CD14-positive monocyte (primary cell): ENCODE results near the gene HLTF. TPM values are rescaled to one million over a fixed set of nuclear protein-coding genes. Genes with fewer than 3 reads are reported as not detected.
A peak's percentile ranks its signal among the peaks of the same experiment; 100 is the strongest.

Experiments used
- DNase-seq, 3 donors: peaks; one replicate each; pipeline ENCODE4 v3.0.0-alpha.2; 2011 to 2022
- H2AFZ ChIP-seq: 2 replicates; pipeline ENCODE4 v1.6.0; 2012; ENCODE audit warnings: mild to moderate bottlenecking, low read depth, low read length, inconsistent platforms; ENCODE audit not compliant: insufficient read depth, poor library complexity, severe bottlenecking
- H3K27ac ChIP-seq, 2 donors: 1 replicate in 1 of 2; 2 replicates in 1 of 2; pipeline ENCODE4 v1.5.1; 2012 to 2013; ENCODE audit warnings: low read length in 2 of 2, control low read depth in 1 of 2, inconsistent platforms in 1 of 2, low read depth in 1 of 2, mild to moderate bottlenecking in 1 of 2
- H3K27me3 ChIP-seq, 2 donors: one replicate each; pipeline versions ENCODE4 v1.6.0 to v1.6.1; 2011 to 2013; ENCODE audit warnings: low read length in 2 of 2; ENCODE audit not compliant: control insufficient read depth in 2 of 2, insufficient read depth in 2 of 2
- H3K36me3 ChIP-seq, 2 donors: replicated peaks in 1 of 2; 1 replicate in 1 of 2; 2 replicates in 1 of 2; pipeline versions ENCODE4 v1.5.1 to v1.6.1; 2012 to 2013; ENCODE audit warnings: low read length in 2 of 2, control low read depth in 1 of 2, inconsistent platforms in 1 of 2, mild to moderate bottlenecking in 1 of 2; ENCODE audit not compliant: insufficient read depth in 2 of 2, control insufficient read depth in 1 of 2
- H3K4me1 ChIP-seq, 2 donors: 1 replicate in 1 of 2; 2 replicates in 1 of 2; pipeline versions ENCODE4 v1.5.1 to v1.6.1; 2012 to 2013; ENCODE audit warnings: low read length in 2 of 2, control low read depth in 1 of 2, inconsistent platforms in 1 of 2, mild to moderate bottlenecking in 1 of 2, moderate library complexity in 1 of 2; ENCODE audit not compliant: insufficient read depth in 2 of 2, control insufficient read depth in 1 of 2
- H3K4me2 ChIP-seq: replicated peaks from 2 replicates; pipeline ENCODE3; 2012; ENCODE audit warnings: low read length, moderate library complexity, mild to moderate bottlenecking; ENCODE audit not compliant: poor library complexity, severe bottlenecking; ENCODE audit errors: extremely low read depth
- H3K4me3 ChIP-seq, 3 experiments: fragments of 200-600 bp in 1 of 3; sonication (generic) in 1 of 3; replicated peaks in 1 of 3; 1 replicate in 2 of 3; 2 replicates in 1 of 3; pipeline ENCODE4 v1.5.1; 2011 to 2013; ENCODE audit warnings: low read length in 3 of 3, mild to moderate bottlenecking in 3 of 3, control low read depth in 2 of 3, low read depth in 2 of 3, inconsistent platforms in 1 of 3, moderate library complexity in 1 of 3
- H3K79me2 ChIP-seq: 2 replicates; pipeline ENCODE4 v1.6.0; 2012; ENCODE audit warnings: mild to moderate bottlenecking, control low read depth, inconsistent platforms, low read length, moderate library complexity; ENCODE audit not compliant: insufficient read depth
- H3K9ac ChIP-seq: 2 replicates; pipeline ENCODE4 v1.6.0; 2017; ENCODE audit warnings: low read length, mild to moderate bottlenecking; ENCODE audit not compliant: insufficient read depth, poor library complexity, severe bottlenecking
- H3K9me3 ChIP-seq, 2 donors: replicated peaks in 1 of 2; 1 replicate in 1 of 2; 2 replicates in 1 of 2; pipeline versions ENCODE4 v1.5.1 to v1.6.1; 2012 to 2013; ENCODE audit warnings: low read length in 2 of 2, control low read depth in 1 of 2; ENCODE audit not compliant: control insufficient read depth in 1 of 2, insufficient read depth in 1 of 2
- H4K20me1 ChIP-seq: 2 replicates; pipeline ENCODE4 v1.6.0; 2012; ENCODE audit warnings: mild to moderate bottlenecking, low read length, control low read depth, moderate library complexity; ENCODE audit not compliant: insufficient read depth
- H3K27ac Mint-ChIP-seq, 7 donors: one replicate each; pipeline ENCODE4 v1.8.0; 2020; ENCODE audit warnings: mild to moderate bottlenecking in 7 of 7, mixed read lengths in 7 of 7, moderate library complexity in 6 of 7, inconsistent platforms in 2 of 7
- H3K27me3 Mint-ChIP-seq, 3 donors: one replicate each; pipeline ENCODE4 v1.8.0; 2021 to 2022; ENCODE audit warnings: low read depth in 3 of 3, mild to moderate bottlenecking in 3 of 3, mixed read lengths in 3 of 3, moderate library complexity in 3 of 3, inconsistent platforms in 1 of 3
- H3K36me3 Mint-ChIP-seq, 2 donors: one replicate each; pipeline ENCODE4 v1.8.0; 2020; ENCODE audit warnings: mixed read lengths in 2 of 2, inconsistent platforms in 1 of 2, mild to moderate bottlenecking in 1 of 2
- H3K4me1 Mint-ChIP-seq: one replicate; pipeline ENCODE4 v1.8.0; 2020; ENCODE audit warnings: mild to moderate bottlenecking, mixed read lengths
- H3K4me3 Mint-ChIP-seq, 2 donors: one replicate each; pipeline ENCODE4 v1.8.0; 2020; ENCODE audit warnings: mild to moderate bottlenecking in 2 of 2, mixed read lengths in 2 of 2, moderate library complexity in 1 of 2
- H3K9me3 Mint-ChIP-seq, 7 donors: one replicate each; pipeline ENCODE4 v1.8.0; 2020 to 2022; ENCODE audit warnings: mixed read lengths in 7 of 7, mild to moderate bottlenecking in 6 of 7, moderate library complexity in 6 of 7, inconsistent platforms in 2 of 7
- WGBS: methylation state at CpG from one replicate; pipeline ENCODE4 v1.1.5; 2013; ENCODE audit warnings: missing lambda C conversion rate; ENCODE audit not compliant: insufficient coverage; 5-methylcytosine and 5-hydroxymethylcytosine counted together
- intact Hi-C, 2 donors: fragments of 100-400 bp; cut with micrococcal nuclease; formaldehyde crosslinking; loops; one replicate each; pipeline versions ENCODE4 v1.15.0 to v1.15.1; 2023
- polyA plus RNA-seq, 3 donors: library from polyadenylated mRNA; depleted of rRNA in 1 of 3; unstranded in 2 of 3; stranded (reverse) in 1 of 3; fragments of 300-500 nt in 2 of 3; fragments of >200 nt in 1 of 3; fragmentation: Illumina TruSeq in 2 of 3; gene quantifications; 1 replicate in 2 of 3; 2 replicates in 1 of 3; pipeline ENCODE4 v1.2.3, GENCODE V29; 2012 to 2021
- TF ChIP-seq, protein P1 (sequence below): fragments of 200-600 bp; IDR thresholded peaks from one replicate; pipeline ENCODE4 v1.8.0; 2022; ENCODE audit warnings: antibody characterized with exemption, mild to moderate bottlenecking

The HLTF gene
- polyA plus RNA-seq, 3 donors = 2.0 to 4.6 (median 2.7) TPM

DNA sequence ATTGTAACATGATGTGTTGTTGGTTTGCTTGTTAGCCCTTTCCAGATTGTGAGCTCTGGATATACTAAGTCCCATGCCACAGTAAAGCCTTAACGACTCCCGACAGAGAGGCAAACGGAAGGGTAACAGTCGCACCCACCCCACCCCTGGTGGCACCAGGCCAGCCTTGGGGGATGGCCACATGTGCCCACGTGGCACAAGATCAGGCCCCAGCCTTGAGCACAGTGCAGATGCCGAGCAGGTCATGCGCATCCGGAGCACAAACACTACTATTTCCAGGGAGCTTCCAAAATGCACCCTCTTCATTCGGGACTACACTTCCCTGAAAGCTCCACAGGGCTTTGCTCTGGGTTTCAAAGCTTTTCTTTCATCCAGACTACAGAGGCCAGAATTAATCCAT lies 32.4 kb upstream of the HLTF start:
- no peak overlapping the region for H3K27ac ChIP-seq
- no peak overlapping the region for H3K4me3 ChIP-seq
- WGBS = 92% methylated on average over 9 of the region's 9 CpGs
- no peaks in the 10 kb centered on the region for H3K4me1 ChIP-seq
- H3K27me3 ChIP-seq = no peaks in the 10 kb centered on the region
- Mint-ChIP-seq H3K36me3 (no peaks in the 10 kb centered on the region), H3K9me3 (peaks cover 0 to 2% (median 0%) of the 10 kb centered on the region in 7 donors), H3K4me3 (no peak overlapping the region), H3K27ac (peak overlapping the region in 1 of 7 donors; percentile 47), H3K4me1 (peaks cover 9% of the 10 kb centered on the region), H3K27me3 (no peaks in the 10 kb centered on the region)
- H3K4me2 ChIP-seq = no peak overlapping the region
- TF ChIP-seq, protein P1, sequence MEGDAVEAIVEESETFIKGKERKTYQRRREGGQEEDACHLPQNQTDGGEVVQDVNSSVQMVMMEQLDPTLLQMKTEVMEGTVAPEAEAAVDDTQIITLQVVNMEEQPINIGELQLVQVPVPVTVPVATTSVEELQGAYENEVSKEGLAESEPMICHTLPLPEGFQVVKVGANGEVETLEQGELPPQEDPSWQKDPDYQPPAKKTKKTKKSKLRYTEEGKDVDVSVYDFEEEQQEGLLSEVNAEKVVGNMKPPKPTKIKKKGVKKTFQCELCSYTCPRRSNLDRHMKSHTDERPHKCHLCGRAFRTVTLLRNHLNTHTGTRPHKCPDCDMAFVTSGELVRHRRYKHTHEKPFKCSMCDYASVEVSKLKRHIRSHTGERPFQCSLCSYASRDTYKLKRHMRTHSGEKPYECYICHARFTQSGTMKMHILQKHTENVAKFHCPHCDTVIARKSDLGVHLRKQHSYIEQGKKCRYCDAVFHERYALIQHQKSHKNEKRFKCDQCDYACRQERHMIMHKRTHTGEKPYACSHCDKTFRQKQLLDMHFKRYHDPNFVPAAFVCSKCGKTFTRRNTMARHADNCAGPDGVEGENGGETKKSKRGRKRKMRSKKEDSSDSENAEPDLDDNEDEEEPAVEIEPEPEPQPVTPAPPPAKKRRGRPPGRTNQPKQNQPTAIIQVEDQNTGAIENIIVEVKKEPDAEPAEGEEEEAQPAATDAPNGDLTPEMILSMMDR = no peak
- DNase-seq = no peak
- no peaks in the 10 kb centered on the region for H3K9me3 ChIP-seq
- H3K9ac ChIP-seq = no peak overlapping the region
- H3K36me3 ChIP-seq = no peaks in the 10 kb centered on the region
- intact Hi-C loops = no loop called here
- H4K20me1 ChIP-seq = no peaks in the 10 kb centered on the region
- no peak overlapping the region for H2AFZ ChIP-seq
- H3K79me2 ChIP-seq = no peaks in the 10 kb centered on the region

DNA sequence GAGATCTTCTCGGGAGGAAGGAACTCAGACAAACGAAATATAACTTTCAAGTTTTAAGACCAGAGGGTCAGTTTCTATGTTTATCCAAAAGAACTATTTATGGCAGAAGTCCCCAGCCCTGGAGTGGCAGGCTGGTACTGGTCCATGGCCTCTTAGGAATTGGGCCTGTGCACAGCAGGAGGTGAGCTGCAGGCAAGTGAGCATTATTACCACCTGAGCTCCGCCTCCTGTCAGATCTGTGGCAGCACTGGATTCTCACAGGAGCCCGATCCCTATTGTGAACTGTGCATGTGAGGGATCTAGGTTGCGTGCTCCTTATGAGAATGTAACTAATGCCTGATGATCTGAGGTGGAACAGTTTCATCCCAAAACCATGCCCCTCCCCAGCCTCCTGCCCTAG lies 28.8 kb upstream of the HLTF start:
- WGBS = 33% methylated on average over 1 of the region's 5 CpGs
- H3K9me3 ChIP-seq = peaks cover 0 to 2% of the 10 kb centered on the region in 2 donors
- H3K36me3 ChIP-seq = no peaks in the 10 kb centered on the region
- H4K20me1 ChIP-seq = no peaks in the 10 kb centered on the region
- H3K36me3 Mint-ChIP-seq = no peaks in the 10 kb centered on the region
- intact Hi-C loops = no loop called here
- peaks cover 0 to 6% (median 0%) of the 10 kb centered on the region in 3 donors for H3K27me3 Mint-ChIP-seq
- DNase-seq = no peak
- no peak overlapping the region for H3K4me3 Mint-ChIP-seq
- H3K4me1 Mint-ChIP-seq = peaks cover 3% of the 10 kb centered on the region
- H3K9ac ChIP-seq = no peak overlapping the region
- H3K9me3 Mint-ChIP-seq = peaks cover 0 to 7% (median 3%) of the 10 kb centered on the region in 7 donors
- H2AFZ ChIP-seq = peak overlapping the region; percentile 47
- TF ChIP-seq, protein P1 = no peak
- H3K4me3 ChIP-seq = no peak overlapping the region
- no peaks in the 10 kb centered on the region for H3K27me3 ChIP-seq
- H3K27ac Mint-ChIP-seq = no peak overlapping the region
- H3K4me1 ChIP-seq = no peaks in the 10 kb centered on the region
- no peaks in the 10 kb centered on the region for H3K79me2 ChIP-seq
- H3K27ac ChIP-seq = no peak overlapping the region
- no peak overlapping the region for H3K4me2 ChIP-seq
